Body of pancreas (tissue), 4 donors: ENCODE measurements around the gene TOP2A. TPM values are rescaled to one million over a fixed set of nuclear protein-coding genes. Genes with fewer than 3 reads are reported as not detected.

ENCODE experiments used
- ATAC-seq: fragments of 150-250 bp; one replicate; pipeline ENCODE4 v1.9.1; 2016
- DNase-seq, 4 donors: peaks; one replicate each; pipeline ENCODE4 v3.0.0-alpha.2; 2019
- H3K27ac ChIP-seq, 4 donors: fragments of 200-600 bp; sonication (generic); 1 replicate in 3 of 4; 2 replicates in 1 of 4; pipeline versions ENCODE4 v1.5.1 to v1.6.1; 2016 to 2019; ENCODE audit warnings: mild to moderate bottlenecking in 1 of 4, mixed read lengths in 1 of 4, moderate library complexity in 1 of 4
- H3K27me3 ChIP-seq, 2 donors: fragments of 200-600 bp; sonication (generic); one replicate each; pipeline ENCODE4 v1.6.0; 2016; ENCODE audit warnings: mild to moderate bottlenecking in 1 of 2
- H3K36me3 ChIP-seq, 2 donors: fragments of 200-600 bp; sonication (generic); replicated peaks in 1 of 2; 2 replicates each; pipeline ENCODE4 v1.5.1; 2016; ENCODE audit warnings: low read depth in 2 of 2; ENCODE audit not compliant: insufficient read depth in 1 of 2
- H3K4me1 ChIP-seq: fragments of 200-600 bp; sonication (generic); one replicate; pipeline ENCODE4 v1.6.0; 2016
- H3K4me3 ChIP-seq, 2 donors: fragments of 200-600 bp; sonication (generic); 1 replicate in 1 of 2; 2 replicates in 1 of 2; pipeline ENCODE4 v1.5.1; 2016 to 2019
- H3K9me3 ChIP-seq, 3 donors: fragments of 200-600 bp; sonication (generic); 1 replicate in 2 of 3; 2 replicates in 1 of 3; pipeline ENCODE4 v1.5.1; 2016
- POLR2A ChIP-seq, 3 donors: fragments of 450-650 bp; IDR thresholded peaks; one replicate each; pipeline ENCODE4 v1.6.1; 2016; ENCODE audit warnings: antibody characterized with exemption in 3 of 3, mild to moderate bottlenecking in 2 of 3
- WGBS, 2 donors: methylation state at CpG; one replicate each; pipeline ENCODE4 v1.1.5; 2017; 5-methylcytosine and 5-hydroxymethylcytosine counted together
- intact Hi-C: fragments of 100-400 bp; cut with DNase I; formaldehyde crosslinking; loops from one replicate; pipeline ENCODE4 v1.15.1; 2023
- total RNA-seq, 2 donors: library from RNA; depleted of rRNA; stranded (reverse); fragments of >200 nt; gene quantifications; one replicate each; pipeline ENCODE4 v1.1.0, GENCODE V29; 2016
- TF ChIP-seq, protein P1 (sequence below), 7 experiments: fragments of 450-650 bp in 4 of 7; fragments of 200-600 bp in 3 of 7; sonication (generic) in 3 of 7; IDR thresholded peaks; one replicate each; pipeline ENCODE4 v1.5.1; 2016 to 2019; ENCODE audit warnings: antibody characterized with exemption in 7 of 7

Gene TOP2A
- total RNA-seq, 2 donors from 2014 or later = 0.33 TPM; not detected in 1

DNA sequence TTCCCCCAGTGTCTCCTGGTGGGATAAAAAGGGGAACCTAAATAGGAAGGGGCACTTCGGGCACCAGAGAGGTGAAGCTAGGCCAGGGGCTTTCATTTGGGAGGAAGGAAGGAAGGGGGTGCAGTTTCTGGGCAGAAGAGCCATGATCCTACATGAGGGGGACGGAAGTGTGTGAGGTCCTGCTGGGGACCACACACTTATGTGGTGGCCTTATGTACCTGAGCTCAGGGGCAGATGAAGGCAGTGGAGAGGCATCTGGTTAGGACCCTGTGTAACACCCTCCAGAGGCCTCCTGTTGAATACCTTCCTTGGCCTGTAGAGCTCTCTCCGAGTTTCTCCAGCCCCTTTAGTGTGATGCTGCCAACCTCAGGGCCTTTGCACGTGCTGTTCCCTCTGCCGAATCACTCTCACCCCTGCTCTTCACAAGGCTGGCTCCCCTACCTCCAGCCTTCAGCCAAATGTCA, 46.7 kb upstream of the TOP2A start:
- no peak for ATAC-seq
- 76 to 88% methylated on average over 5 of the region's 5 CpGs for WGBS, 2 donors
- H3K27ac ChIP-seq = no peak overlapping the region

DNA sequence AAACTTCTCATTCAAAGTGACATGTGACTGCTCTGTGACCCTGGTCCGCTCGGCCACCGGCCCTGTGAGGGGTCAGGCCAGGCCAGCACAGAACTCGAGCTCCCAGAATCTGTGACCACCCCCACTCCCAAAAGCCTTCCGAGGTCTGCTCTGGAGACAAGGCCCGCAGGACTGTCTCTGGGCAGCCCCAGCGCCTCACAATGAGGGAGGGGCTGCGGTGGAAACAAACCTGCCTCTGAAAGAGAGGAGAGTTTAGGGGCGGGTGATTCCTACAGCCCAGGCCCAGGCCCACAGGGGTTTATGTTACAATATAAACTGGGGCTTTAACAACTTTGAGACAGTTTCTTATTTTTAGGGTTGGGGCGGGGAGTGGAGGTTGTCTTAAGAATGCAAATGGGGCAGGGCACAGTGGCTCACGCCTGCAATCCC, 45.4 kb upstream of the TOP2A start:
- intact Hi-C loops = no loop called here
- peaks cover 5% of the 10 kb centered on the region for H3K4me1 ChIP-seq
- TF ChIP-seq, protein P1, sequence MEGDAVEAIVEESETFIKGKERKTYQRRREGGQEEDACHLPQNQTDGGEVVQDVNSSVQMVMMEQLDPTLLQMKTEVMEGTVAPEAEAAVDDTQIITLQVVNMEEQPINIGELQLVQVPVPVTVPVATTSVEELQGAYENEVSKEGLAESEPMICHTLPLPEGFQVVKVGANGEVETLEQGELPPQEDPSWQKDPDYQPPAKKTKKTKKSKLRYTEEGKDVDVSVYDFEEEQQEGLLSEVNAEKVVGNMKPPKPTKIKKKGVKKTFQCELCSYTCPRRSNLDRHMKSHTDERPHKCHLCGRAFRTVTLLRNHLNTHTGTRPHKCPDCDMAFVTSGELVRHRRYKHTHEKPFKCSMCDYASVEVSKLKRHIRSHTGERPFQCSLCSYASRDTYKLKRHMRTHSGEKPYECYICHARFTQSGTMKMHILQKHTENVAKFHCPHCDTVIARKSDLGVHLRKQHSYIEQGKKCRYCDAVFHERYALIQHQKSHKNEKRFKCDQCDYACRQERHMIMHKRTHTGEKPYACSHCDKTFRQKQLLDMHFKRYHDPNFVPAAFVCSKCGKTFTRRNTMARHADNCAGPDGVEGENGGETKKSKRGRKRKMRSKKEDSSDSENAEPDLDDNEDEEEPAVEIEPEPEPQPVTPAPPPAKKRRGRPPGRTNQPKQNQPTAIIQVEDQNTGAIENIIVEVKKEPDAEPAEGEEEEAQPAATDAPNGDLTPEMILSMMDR (IDR thresholded peaks at IDR 0.05) = no peak
- no peak for TF ChIP-seq POLR2A (IDR thresholded peaks at IDR 0.05)
- DNase-seq (no peak), ATAC-seq (no peak)
- H3K9me3 ChIP-seq = no peaks in the 10 kb centered on the region
- no peaks in the 10 kb centered on the region for H3K36me3 ChIP-seq
- H3K27ac ChIP-seq = no peak overlapping the region
- H3K4me3 ChIP-seq = no peak overlapping the region
- WGBS, 2 donors = 69 to 70% methylated on average over 7 to 11 of the region's 11 CpGs
- no peaks in the 10 kb centered on the region for H3K27me3 ChIP-seq

More for the DNA sequence above, 46.7 kb upstream of the TOP2A start:
- intact Hi-C loops = no loop called here
- no peaks in the 10 kb centered on the region for H3K27me3 ChIP-seq
- no peaks in the 10 kb centered on the region for H3K4me1 ChIP-seq
- no peaks in the 10 kb centered on the region for H3K36me3 ChIP-seq
- H3K4me3 ChIP-seq = no peak overlapping the region
- no peaks in the 10 kb centered on the region for H3K9me3 ChIP-seq
- no peak for DNase-seq
- no peak for TF ChIP-seq POLR2A (IDR thresholded peaks at IDR 0.05)
- TF ChIP-seq, protein P1 (IDR thresholded peaks at IDR 0.05) = no peak

DNA sequence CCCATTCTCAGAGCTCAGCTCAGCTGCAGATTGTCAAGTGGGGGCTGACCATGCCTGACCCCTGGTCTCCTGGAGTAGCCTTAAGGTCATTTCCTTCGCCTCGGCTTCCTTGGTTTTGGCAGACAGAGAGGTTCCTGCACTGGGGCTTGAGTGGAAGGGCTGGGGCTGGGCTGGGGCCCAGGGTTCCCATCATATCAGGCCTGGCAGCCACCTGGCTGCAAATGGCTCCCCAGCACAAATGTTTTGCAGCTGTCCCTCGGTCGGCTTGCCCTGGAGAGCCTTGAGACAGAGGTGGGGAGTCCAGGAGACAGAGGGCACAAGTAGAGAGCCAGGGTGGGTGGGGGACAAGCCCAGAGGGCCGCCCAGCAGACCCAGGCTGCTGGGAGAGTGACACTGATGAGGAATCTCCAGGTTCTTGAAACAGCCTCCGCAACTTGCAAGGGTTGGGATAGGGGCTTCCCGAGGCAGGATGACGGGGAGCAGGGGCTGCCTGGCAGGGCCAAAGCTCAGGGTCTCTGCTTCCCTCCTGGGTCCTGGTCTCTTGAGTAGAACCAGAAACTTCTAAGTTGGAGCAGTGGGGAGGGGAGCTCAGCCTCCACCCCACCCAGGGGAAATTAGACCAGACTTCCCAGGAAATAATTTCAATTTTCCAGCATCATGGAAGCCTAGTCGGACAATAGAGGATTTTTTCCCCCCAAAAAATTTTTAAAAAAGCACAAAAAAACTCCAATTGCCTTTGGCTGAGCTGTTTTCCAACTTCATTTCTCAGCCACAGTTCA, 44.8 kb upstream of the TOP2A start:
- intact Hi-C loops = no loop called here
- no peak for DNase-seq
- Histone ChIP-seq H3K27ac (no peak overlapping the region), H3K27me3 (no peaks in the 10 kb centered on the region), H3K4me1 (peaks cover 11% of the 10 kb centered on the region), H3K9me3 (no peaks in the 10 kb centered on the region), H3K4me3 (no peak overlapping the region), H3K36me3 (no peaks in the 10 kb centered on the region)
- TF ChIP-seq POLR2A (IDR thresholded peaks at IDR 0.05) = no peak
- TF ChIP-seq, protein P1 (IDR thresholded peaks at IDR 0.05) = no peak
- ATAC-seq = peak; percentile 8
- 69 to 75% methylated on average over 2 to 9 of the region's 9 CpGs for WGBS, 2 donors

DNA sequence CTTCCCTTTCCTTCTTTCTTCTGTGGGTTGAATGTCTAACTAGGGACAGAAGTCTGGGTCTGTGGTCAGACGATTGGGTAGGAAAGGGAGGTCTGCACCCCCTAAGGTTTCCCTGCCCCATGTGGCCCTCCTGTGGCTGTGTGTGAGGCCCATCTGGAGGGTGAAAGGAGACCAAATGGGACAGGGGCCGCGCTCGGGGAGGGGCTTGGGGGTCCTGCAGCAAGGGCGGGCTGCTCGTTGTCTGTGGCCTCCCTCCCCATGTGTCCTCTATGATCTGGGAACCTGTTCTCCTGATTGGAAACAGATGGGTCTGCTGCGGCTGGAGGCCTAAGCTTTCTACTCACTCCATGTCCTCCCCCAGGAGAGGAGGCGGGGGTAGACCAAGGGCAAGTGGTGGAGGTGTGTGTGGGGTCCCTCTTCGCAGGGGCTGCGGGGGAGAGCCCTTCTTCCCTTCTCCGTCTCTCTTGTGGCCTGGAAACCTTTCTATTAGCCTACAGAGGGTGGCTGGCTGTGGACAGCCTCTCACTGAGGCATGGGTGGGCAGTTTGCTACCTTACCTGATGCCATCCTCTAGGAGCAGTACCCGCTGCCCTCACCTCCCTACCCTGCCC, 44.1 kb upstream of the TOP2A start:
- TF ChIP-seq, protein P1 (IDR thresholded peaks at IDR 0.05) = no peak
- no peak for TF ChIP-seq POLR2A (IDR thresholded peaks at IDR 0.05)
- no peak overlapping the region for H3K4me3 ChIP-seq
- ATAC-seq = no peak
- WGBS, 2 donors = 62 to 75% methylated on average over 9 to 12 of the region's 12 CpGs
- H3K27me3 ChIP-seq = no peaks in the 10 kb centered on the region
- H3K27ac ChIP-seq = no peak overlapping the region
- intact Hi-C loops = no loop called here
- peaks cover 18% of the 10 kb centered on the region for H3K4me1 ChIP-seq
- no peak for DNase-seq
- no peaks in the 10 kb centered on the region for H3K9me3 ChIP-seq
- H3K36me3 ChIP-seq = no peaks in the 10 kb centered on the region
